Activated CD4-positive, alpha-beta T cell treated with anti-CD3 and anti-CD28 coated beads, Interleukin-2, amount 10 ng/mL, durations not matched to agents 7 days and 5 days (primary cell): Measurements from ENCODE around the gene NOS1AP. TPM values are rescaled to one million over a fixed set of nuclear protein-coding genes. Genes with fewer than 3 reads are reported as not detected.
A peak's percentile ranks its signal among the peaks of the same experiment; 100 is the strongest.

ENCODE experiments used
- CTCF ChIA-PET: fragments of 350-600 bp; sonication (Branson Sonifier 250); formaldehyde crosslinking; loops from one replicate; lab custom pipeline; 2021; ENCODE audit warnings: antibody characterized with exemption; lab: Charles Lee
- POLR2A ChIA-PET: fragments of 350-600 bp; sonication (Branson Sonifier 250); formaldehyde crosslinking; loops from one replicate; lab custom pipeline; 2021; ENCODE audit warnings: antibody characterized with exemption; lab: Charles Lee
- DNase-seq: peaks from one replicate; pipeline ENCODE4 v3.0.0-alpha.2; 2020
- H3K27ac Mint-ChIP-seq: one replicate; pipeline ENCODE4 v1.8.0; 2021; ENCODE audit warnings: mild to moderate bottlenecking, moderate library complexity, mixed read lengths
- H3K27me3 Mint-ChIP-seq: one replicate; pipeline ENCODE4 v1.8.0; 2021; ENCODE audit warnings: mixed read lengths
- H3K36me3 Mint-ChIP-seq: one replicate; pipeline ENCODE4 v1.8.0; 2021; ENCODE audit warnings: low read depth, mixed read lengths
- H3K4me1 Mint-ChIP-seq: one replicate; pipeline ENCODE4 v1.8.0; 2021; ENCODE audit warnings: mixed read lengths
- H3K4me3 Mint-ChIP-seq: one replicate; pipeline ENCODE4 v1.8.0; 2021; ENCODE audit warnings: mild to moderate bottlenecking, moderate library complexity, mixed read lengths
- H3K9me3 Mint-ChIP-seq: one replicate; pipeline ENCODE4 v1.8.0; 2021; ENCODE audit warnings: mixed read lengths
- total RNA-seq, 2 experiments: library from RNA; stranded (reverse); gene quantifications; one replicate each; pipeline ENCODE4 v1.2.3, GENCODE V29; 2021

Gene NOS1AP
- total RNA-seq, 2 experiments from 2014 or later, result 0.06 TPM; not detected in 1

DNA sequence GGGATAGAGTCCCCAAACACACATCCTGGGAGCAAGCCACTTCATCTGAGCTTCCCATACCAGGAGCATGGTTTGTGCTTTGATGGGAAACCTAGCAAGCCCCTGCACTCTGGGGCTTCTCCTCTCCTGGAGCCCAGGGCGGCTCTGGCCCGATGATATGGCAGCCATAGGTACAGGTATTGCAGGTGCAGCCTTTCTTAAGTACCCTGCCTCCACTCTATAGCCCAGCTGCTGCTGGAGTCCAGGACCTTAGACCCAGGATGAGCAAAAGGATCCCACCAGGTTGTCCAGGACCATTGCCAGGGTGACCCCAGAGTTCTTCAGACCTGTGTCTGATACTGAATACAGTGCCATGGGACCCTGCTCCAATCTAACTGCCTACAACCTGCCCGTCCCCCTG is 316.2 kb downstream of the NOS1AP start:
- Mint-ChIP-seq H3K9me3 (no peaks in the 10 kb centered on the region), H3K36me3 (no peaks in the 10 kb centered on the region), H3K4me3 (no peak overlapping the region), H3K4me1 (peaks cover 2% of the 10 kb centered on the region), H3K27ac (no peak overlapping the region), H3K27me3 (peaks cover 6% of the 10 kb centered on the region)
- POLR2A ChIA-PET, result no interaction called here
- DNase-seq, result no peak
- CTCF ChIA-PET, result no interaction called here

DNA sequence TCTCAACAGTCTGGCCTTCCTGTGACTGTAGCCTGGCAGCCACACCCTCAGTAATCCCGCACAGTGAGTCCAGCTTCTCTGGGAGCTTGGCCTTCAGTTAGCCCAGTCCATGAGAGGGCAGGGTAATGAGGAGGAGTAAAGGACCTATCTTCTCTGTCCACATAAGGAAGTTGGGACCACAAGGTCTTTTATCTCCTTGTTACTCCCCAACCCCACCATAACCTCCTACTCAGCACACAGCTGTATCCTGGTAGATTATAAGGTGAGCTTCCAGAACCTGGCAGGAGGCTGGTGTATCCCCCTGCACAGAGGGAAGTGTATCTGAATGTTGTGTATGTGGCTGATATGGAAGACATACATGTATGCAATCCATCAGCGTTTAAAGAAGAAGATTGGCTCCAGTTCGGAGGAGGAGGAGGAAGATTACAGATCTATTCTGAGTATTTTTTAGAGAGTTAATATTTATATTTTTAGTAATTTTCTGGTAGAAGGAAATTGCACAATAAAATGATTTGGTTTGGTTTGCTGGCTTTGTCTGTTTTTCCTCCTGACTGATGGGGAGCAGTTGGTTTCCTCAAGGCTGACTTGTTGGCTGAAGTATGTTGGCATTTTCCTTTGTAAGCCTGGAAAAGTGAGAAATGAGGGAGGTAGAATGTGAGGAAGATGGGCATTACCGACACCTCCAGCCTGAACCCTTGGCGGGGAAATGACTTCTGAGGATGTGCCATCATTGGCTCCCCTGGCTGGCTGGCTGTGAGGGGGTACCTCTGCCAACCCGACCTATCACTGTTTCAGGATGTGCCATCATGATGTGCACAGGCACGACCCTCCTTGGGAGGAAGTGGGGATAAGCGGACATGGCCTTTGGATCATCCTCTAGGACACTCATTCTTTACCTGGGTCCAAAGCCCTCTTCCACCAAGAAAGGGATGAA is 317.1 kb downstream of the NOS1AP start:
- ChIA-PET POLR2A (no interaction called here), CTCF (no interaction called here)
- Mint-ChIP-seq H3K4me1 (peaks cover 2% of the 10 kb centered on the region), H3K27ac (no peak overlapping the region), H3K36me3 (no peaks in the 10 kb centered on the region), H3K9me3 (no peaks in the 10 kb centered on the region), H3K27me3 (peaks cover 6% of the 10 kb centered on the region), H3K4me3 (no peak overlapping the region)
- DNase-seq, result no peak

DNA sequence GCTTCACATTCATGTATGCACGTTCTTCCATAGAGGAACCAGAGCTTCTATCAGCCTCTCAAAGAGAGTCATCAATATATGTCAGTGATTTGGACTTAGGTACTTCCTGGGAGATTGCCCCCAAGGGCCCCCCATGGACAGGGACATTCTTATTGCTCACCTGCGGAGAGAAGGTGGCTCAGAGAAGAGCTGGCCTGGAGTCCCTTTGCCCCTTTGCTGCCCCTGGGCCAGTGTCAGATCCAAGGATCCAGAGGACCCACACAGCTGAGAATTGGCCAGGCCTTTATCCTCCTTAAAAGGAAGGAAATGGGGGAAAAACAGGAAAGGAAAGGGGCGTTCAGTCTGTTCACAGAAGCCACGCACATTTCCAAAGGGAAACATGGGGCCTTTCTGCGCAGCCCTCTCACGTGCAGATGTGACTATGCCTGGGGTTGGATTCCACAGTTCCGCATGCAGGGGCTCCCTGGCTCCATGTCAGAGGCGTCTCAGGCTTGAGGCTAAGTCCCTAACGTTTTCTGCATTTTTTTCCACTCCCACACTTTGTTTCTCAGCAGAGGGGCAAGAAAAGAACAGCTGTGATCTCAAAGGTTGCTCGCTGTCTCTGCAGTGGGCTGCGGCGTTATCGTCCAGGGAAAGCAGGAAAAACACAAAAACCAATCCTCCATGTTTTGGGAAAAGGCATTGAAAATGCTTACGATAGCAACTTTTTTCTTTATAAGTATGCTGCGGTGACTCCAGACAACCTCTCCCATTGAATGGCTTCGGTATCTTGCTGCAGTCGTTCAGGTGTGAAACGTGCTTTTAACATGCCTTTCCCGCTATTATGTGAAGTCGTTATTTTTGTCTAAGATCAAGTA is 318.0 kb downstream of the NOS1AP start:
- ChIA-PET POLR2A (no interaction called here), CTCF (no interaction called here)
- Mint-ChIP-seq H3K36me3 (no peaks in the 10 kb centered on the region), H3K27me3 (peaks cover 6% of the 10 kb centered on the region), H3K9me3 (no peaks in the 10 kb centered on the region), H3K4me1 (peaks cover 2% of the 10 kb centered on the region), H3K27ac (no peak overlapping the region), H3K4me3 (no peak overlapping the region)
- no peak for DNase-seq

DNA sequence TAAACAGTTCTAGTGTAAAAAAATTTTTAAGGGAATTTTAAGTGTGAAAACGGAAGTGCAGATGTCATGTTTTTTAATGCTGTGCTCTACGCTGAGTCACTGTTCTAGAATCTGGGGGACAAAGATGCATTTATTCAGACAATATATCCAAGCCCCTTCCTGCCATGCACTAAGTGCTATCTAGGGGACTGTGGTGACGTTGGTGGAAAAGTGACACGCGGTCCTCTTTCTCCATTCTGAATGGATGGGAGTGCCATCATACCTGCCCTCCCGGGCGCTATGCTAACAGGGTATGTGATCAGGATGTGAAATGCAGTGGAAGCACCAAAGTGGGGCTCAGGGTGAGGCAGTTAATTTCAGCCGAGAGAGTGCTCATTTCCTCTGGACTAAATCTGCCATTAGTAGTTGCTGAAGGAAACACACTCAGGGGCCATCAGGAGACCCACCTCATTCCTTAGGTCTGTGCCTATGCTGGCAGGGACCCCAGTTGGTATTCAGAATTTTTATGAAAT is 318.6 kb downstream of the NOS1AP start:
- CTCF ChIA-PET, result no interaction called here

DNA sequence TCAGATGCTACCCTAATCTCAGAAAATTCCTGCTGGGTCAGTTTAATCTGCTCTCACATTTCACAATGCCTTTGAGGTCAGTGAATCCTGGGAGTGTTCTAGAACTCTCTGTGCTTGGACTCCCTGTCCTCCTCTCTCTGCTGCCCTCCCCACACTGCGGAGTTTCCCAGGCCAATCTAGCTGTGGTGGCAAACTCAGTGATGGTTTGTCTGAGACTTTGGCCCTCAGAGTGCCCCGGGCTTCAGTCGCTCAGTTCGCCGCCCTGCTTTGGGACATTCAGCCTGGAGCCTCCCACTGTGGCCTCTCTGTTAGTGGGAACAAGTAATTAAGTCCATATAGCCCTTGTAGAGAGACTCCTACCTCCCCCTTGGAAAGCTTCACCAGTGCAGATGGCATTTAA is 319.1 kb downstream of the NOS1AP start:
- H3K4me3 Mint-ChIP-seq, result no peak overlapping the region
- ChIA-PET POLR2A (no interaction called here), CTCF (no interaction called here)
- no peaks in the 10 kb centered on the region for H3K36me3 Mint-ChIP-seq
- peaks cover 2% of the 10 kb centered on the region for H3K4me1 Mint-ChIP-seq
- peaks cover 6% of the 10 kb centered on the region for H3K27me3 Mint-ChIP-seq
- DNase-seq, result no peak
- H3K9me3 Mint-ChIP-seq, result no peaks in the 10 kb centered on the region
- H3K27ac Mint-ChIP-seq, result no peak overlapping the region

More for the DNA sequence above, 318.6 kb downstream of the NOS1AP start:
- H3K27ac Mint-ChIP-seq, result no peak overlapping the region
- H3K4me1 Mint-ChIP-seq, result peaks cover 2% of the 10 kb centered on the region
- peaks cover 6% of the 10 kb centered on the region for H3K27me3 Mint-ChIP-seq
- H3K36me3 Mint-ChIP-seq, result no peaks in the 10 kb centered on the region
- no peak overlapping the region for H3K4me3 Mint-ChIP-seq
- POLR2A ChIA-PET, result no interaction called here
- DNase-seq, result no peak
- no peaks in the 10 kb centered on the region for H3K9me3 Mint-ChIP-seq

DNA sequence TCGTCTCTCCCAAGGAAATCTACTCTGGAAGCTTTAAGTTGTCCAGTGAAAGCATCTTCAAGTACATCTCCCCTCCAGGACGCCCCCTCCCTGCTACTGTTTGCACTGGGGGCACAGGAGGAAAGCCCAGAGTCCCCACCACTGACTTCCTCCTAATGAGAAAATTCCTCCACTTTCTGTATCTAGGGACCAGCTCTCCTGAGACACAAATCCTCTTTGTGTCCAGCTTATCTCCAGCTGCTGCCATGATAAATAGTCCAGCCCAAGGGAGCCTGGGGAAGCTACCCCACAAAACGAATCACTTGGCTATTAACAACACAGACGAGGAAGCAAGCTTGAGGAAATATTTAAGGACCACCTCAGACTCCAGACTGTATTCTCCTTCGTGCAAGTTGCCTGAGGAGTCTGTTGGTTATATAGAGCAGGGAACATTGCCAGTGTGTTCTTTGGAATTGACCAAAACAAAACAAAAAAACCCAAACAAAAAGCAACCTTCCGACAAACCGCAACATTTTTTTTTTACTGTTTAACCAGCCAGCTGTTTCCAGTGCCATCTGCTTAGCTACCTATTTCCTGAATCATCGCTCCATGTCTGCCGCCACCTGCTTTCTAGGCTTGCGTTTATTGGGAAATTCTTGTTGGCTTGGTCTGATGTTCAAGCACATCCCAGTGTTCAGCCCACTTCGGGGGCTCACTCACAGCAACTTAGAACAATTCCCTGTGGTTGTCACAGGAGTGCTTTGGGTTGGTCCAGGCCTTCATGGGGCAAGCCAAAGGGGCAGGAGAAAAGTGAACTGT is 319.7 kb downstream of the NOS1AP start:
- POLR2A ChIA-PET, result no interaction called here
- no peak overlapping the region for H3K27ac Mint-ChIP-seq
- peaks cover 2% of the 10 kb centered on the region for H3K4me1 Mint-ChIP-seq
- H3K9me3 Mint-ChIP-seq, result no peaks in the 10 kb centered on the region
- H3K36me3 Mint-ChIP-seq, result no peaks in the 10 kb centered on the region
- DNase-seq, result no peak
- H3K27me3 Mint-ChIP-seq, result peaks cover 6% of the 10 kb centered on the region
- H3K4me3 Mint-ChIP-seq, result no peak overlapping the region
- CTCF ChIA-PET, result no interaction called here

DNA sequence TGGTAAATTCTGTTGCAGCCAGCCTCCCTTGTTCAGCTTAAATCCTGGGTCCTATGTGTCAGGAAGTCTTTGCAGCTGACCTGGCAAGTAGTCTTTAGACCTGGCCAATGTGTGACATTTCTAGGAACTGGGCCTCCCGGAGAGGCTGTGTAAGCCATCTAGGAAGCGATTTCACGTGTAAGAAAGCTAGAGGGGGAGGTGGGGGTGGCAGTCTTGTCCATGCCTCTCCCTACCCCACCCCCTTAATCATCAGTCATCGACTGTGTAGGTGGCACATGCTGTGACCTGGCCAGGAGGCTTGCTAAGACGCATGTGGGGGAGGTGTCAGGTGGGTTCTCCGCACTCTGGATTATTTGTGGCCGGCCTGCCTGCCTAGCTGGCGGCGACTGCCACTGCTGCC is 320.5 kb downstream of the NOS1AP start:
- DNase-seq, result no peak
- peaks cover 6% of the 10 kb centered on the region for H3K27me3 Mint-ChIP-seq
- H3K4me1 Mint-ChIP-seq, result peaks cover 2% of the 10 kb centered on the region
- no peak overlapping the region for H3K27ac Mint-ChIP-seq
- no peaks in the 10 kb centered on the region for H3K9me3 Mint-ChIP-seq
- ChIA-PET POLR2A (no interaction called here), CTCF (no interaction called here)
- H3K36me3 Mint-ChIP-seq, result no peaks in the 10 kb centered on the region
- H3K4me3 Mint-ChIP-seq, result no peak overlapping the region

DNA sequence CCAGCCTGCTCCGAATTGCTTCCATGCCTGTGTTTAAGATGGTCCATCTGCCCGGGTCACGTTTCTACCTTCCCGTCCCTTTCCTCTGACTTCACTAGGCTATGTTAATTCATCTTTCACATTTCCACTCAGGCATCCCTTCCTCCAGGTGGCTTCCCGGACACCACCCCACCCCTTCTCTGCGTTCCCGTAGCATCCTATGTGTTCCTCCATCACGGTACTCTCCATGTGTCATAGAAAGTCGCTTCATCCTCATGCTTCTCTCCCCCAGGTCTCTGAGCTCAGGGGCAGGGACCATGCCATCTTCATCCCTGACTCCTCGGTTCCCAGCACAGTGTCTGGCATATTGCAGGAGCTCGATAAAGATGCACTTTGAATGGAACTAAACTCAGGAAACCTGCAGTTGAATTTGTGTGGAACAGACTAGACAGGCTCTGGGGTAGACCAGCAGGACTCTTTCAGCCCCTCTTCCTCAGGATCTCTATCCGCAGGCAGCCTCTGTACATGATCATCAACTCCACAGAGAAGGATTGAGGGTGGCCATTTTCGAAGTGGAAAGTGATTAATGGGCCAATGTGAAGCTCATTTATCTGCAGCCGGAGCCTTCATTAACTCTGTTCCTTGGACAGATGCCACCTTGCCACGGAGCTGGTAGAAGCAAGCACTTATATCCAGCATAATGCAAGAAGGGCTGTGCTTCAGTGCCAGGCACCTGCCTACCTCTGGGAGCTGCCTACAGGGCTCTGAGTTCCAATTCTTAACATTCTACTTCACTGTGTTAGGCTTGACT is 321.1 kb downstream of the NOS1AP start:
- Mint-ChIP-seq H3K27me3 (peaks cover 6% of the 10 kb centered on the region), H3K9me3 (no peaks in the 10 kb centered on the region), H3K27ac (no peak overlapping the region), H3K4me3 (no peak overlapping the region), H3K36me3 (no peaks in the 10 kb centered on the region), H3K4me1 (peaks cover 2% of the 10 kb centered on the region)
- DNase-seq, result no peak
- CTCF ChIA-PET, result no interaction called here
- POLR2A ChIA-PET, result no interaction called here

DNA sequence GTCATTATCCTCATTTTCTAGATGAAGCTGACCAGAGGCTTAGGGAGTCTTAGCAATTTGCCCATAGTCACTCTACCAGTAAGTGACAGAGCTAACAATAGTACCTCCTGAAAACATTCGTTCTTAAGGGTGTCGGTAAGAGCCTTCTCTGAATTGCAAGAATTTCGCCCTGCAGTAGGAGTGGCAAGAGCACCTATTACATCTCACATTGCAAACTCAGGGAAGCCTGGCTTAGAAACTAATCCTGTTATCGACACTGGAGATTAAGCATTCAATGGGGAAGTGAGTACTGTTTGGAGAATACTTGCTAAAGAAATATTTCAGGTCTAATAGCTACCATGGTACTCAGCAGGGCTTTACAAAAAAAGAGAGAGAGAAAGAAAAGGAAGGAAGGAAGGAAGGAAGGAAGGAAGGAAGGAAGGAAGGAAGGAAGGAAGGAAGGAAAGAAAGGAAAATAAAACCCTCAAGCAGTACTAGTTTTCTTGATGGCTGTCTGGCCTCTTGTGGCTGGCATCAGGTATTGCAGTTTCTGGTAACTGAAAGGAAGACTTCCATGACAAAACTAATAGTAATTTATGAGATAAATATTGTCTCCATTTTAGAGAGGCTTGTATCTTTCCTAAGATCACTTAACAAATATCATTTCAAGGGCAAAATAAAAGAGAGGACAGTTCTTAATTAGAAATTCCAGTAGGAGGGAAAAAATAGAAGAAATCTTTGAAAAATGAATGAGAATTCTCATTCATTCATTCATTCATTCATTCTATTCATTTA is 322.5 kb downstream of the NOS1AP start:
- DNase-seq, result peak; percentile 22
- Mint-ChIP-seq H3K27me3 (peaks cover 11% of the 10 kb centered on the region), H3K36me3 (no peaks in the 10 kb centered on the region), H3K4me1 (peaks cover 2% of the 10 kb centered on the region), H3K27ac (no peak overlapping the region), H3K9me3 (no peaks in the 10 kb centered on the region), H3K4me3 (no peak overlapping the region)
- ChIA-PET POLR2A (no interaction called here), CTCF (no interaction called here)

DNA sequence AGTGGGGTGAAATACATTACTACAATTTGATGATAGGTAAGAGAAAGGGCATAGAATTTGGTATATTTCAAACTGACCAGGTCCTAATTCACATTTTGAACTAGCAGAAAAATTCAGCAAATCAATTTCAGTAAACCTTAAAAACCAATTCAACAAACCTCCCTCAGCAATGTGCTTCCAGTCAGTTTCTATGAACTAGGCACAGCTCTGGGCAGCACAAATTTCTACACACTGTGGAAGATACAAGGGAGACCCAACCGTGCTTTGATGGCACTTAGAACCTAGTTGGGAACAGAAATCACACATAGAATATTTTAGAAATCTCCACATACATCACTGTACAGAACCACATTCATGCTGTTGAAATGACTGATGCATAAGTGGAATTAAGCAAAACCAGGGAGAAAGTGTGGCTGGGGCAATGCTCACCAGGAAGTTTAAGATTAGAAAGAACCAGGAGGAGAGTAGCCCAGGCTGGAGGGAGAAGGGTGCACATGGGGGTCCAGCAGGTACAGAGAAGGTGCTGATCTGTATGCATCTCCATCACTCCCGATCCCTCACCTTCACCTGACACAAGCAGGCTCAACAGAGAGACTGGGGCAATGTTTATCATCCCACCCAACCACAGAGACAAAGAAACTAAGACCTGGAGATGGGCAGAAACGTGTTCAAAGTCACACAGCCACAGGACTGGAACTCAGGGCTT is 326.9 kb downstream of the NOS1AP start:
- ChIA-PET POLR2A (no interaction called here), CTCF (no interaction called here)

DNA sequence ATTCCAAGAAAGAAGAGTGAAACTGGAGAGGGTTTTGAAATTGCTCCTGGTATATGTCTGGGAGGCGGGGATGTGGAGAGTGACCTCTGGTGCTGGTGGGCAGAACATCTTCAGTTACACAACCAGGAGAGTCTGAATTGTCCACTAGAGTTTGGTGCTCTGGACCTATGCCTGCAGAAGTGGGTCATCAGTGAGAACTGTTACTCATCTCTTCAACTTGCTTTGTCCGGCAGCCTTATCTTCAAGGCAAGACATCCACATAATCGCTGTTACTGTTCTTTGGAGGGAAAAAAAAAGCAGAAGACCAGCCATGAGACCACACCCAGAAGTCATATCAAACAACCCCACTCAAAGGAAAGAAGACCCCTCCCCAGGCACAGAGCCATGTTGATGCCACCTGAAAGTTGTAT is 327.6 kb downstream of the NOS1AP start:
- Mint-ChIP-seq H3K4me3 (no peak overlapping the region), H3K27me3 (peaks cover 25% of the 10 kb centered on the region), H3K9me3 (no peaks in the 10 kb centered on the region), H3K27ac (no peak overlapping the region), H3K36me3 (no peaks in the 10 kb centered on the region), H3K4me1 (no peaks in the 10 kb centered on the region)
- ChIA-PET CTCF (no interaction called here), POLR2A (no interaction called here)
- DNase-seq, result no peak

More for the DNA sequence above, 326.9 kb downstream of the NOS1AP start:
- Mint-ChIP-seq H3K27ac (no peak overlapping the region), H3K36me3 (no peaks in the 10 kb centered on the region), H3K9me3 (no peaks in the 10 kb centered on the region), H3K4me1 (no peaks in the 10 kb centered on the region), H3K4me3 (no peak overlapping the region), H3K27me3 (peaks cover 25% of the 10 kb centered on the region)
- DNase-seq, result no peak
